Activated naive CD8-positive, alpha-beta T cell treated with anti-CD3 and anti-CD28 coated beads, Interleukin-2, amount 10 ng/mL, durations not matched to agents 7 days and 5 days (primary cell): ENCODE measurements around the gene KIAA1217. TPM values are rescaled to one million over a fixed set of nuclear protein-coding genes. Genes with fewer than 3 reads are reported as not detected.

Experiments
- ATAC-seq: fragments of 150-1000 bp; cut with Tn5 transposase; one replicate; pipeline ENCODE4 v1.10.0; 2021; ENCODE audit warnings: low read depth, moderate library complexity
- POLR2A ChIA-PET: fragments of 350-600 bp; sonication (Branson Sonifier 250); formaldehyde crosslinking; loops from one replicate; lab custom pipeline; 2021; ENCODE audit warnings: antibody characterized with exemption; lab: Charles Lee
- DNase-seq: peaks from one replicate; pipeline ENCODE4 v3.0.0; 2021
- H3K27ac Mint-ChIP-seq: one replicate; pipeline ENCODE4 v1.8.0; 2022; ENCODE audit warnings: mild to moderate bottlenecking, mixed read lengths
- H3K27me3 Mint-ChIP-seq: one replicate; pipeline ENCODE4 v1.8.0; 2022; ENCODE audit warnings: mild to moderate bottlenecking, moderate library complexity, mixed read lengths
- H3K36me3 Mint-ChIP-seq: one replicate; pipeline ENCODE4 v1.8.0; 2021; ENCODE audit warnings: mild to moderate bottlenecking, mixed read lengths
- H3K4me1 Mint-ChIP-seq: one replicate; pipeline ENCODE4 v1.8.0; 2021; ENCODE audit warnings: mixed read lengths
- H3K4me3 Mint-ChIP-seq: one replicate; pipeline ENCODE4 v1.8.0; 2022; ENCODE audit warnings: mild to moderate bottlenecking, moderate library complexity, mixed read lengths
- H3K9me3 Mint-ChIP-seq: one replicate; pipeline ENCODE4 v1.8.0; 2021; ENCODE audit warnings: mixed read lengths
- total RNA-seq, 2 experiments: library from RNA; stranded (reverse); gene quantifications; one replicate each; pipeline ENCODE4 v1.2.3, GENCODE V29; 2021

KIAA1217 gene
- total RNA-seq, 2 experiments from 2014 or later = 0.06 TPM; not detected in 1

GRCh38 chr10:24214762-24215161 is 5.8 kb downstream of the KIAA1217 start:
- H3K27ac Mint-ChIP-seq = no peak overlapping the region
- no peak for ATAC-seq
- H3K4me3 Mint-ChIP-seq = no peak overlapping the region
- H3K27me3 Mint-ChIP-seq = no peaks in the 10 kb centered on the region
- H3K4me1 Mint-ChIP-seq = peaks cover 3% of the 10 kb centered on the region
- no peak for DNase-seq
- peaks cover 1% of the 10 kb centered on the region for H3K9me3 Mint-ChIP-seq
- POLR2A ChIA-PET = no interaction called here
- no peaks in the 10 kb centered on the region for H3K36me3 Mint-ChIP-seq

DNA sequence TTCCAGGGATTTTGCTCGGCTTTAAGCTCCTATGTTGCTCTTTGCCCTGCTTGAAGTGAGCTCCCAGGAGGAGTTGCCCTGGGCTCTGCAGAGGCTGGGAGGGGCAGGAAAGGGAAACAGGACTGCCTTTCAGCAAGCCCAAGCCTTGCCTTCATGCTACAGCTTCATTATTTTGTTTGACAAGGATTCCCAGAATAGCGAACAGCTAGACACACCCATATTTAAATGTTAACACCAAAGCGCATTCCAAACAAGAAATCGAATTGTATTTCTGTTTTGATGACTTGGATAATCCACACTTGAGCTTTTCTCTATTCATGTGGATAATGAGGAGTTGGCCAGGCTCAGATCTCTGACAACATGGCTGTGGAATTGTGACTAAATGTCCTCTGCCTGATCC is 6.3 kb downstream of the KIAA1217 start:
- Mint-ChIP-seq H3K36me3 (no peaks in the 10 kb centered on the region), H3K4me3 (no peak overlapping the region), H3K27ac (no peak overlapping the region), H3K27me3 (no peaks in the 10 kb centered on the region), H3K9me3 (peaks cover 1% of the 10 kb centered on the region), H3K4me1 (no peaks in the 10 kb centered on the region)
- ATAC-seq = no peak
- no peak for DNase-seq
- POLR2A ChIA-PET = no interaction called here

GRCh38 chr10:24215603-24216002 is 6.7 kb downstream of the KIAA1217 start:
- Mint-ChIP-seq H3K27me3 (no peaks in the 10 kb centered on the region), H3K9me3 (peaks cover 1% of the 10 kb centered on the region), H3K4me1 (no peaks in the 10 kb centered on the region), H3K27ac (no peak overlapping the region), H3K36me3 (no peaks in the 10 kb centered on the region), H3K4me3 (no peak overlapping the region)
- ATAC-seq (no peak), DNase-seq (no peak)
- POLR2A ChIA-PET = no interaction called here

- Mint-ChIP-seq H3K4me1 (no peaks in the 10 kb centered on the region), H3K27ac (no peak overlapping the region), H3K9me3 (no peaks in the 10 kb centered on the region), H3K36me3 (no peaks in the 10 kb centered on the region), H3K4me3 (no peak overlapping the region), H3K27me3 (no peaks in the 10 kb centered on the region)
- POLR2A ChIA-PET = no interaction called here
- no peak for DNase-seq
- ATAC-seq = no peak
Observed at GRCh38 chr10:24219963-24220362, 11.0 kb downstream of the KIAA1217 start.

GRCh38 chr10:24223341-24223740 is 14.4 kb downstream of the KIAA1217 start:
- Mint-ChIP-seq H3K4me1 (no peaks in the 10 kb centered on the region), H3K4me3 (no peak overlapping the region), H3K36me3 (no peaks in the 10 kb centered on the region), H3K9me3 (no peaks in the 10 kb centered on the region), H3K27ac (no peak overlapping the region), H3K27me3 (no peaks in the 10 kb centered on the region)
- ATAC-seq = no peak
- DNase-seq = no peak
- POLR2A ChIA-PET = no interaction called here

DNA sequence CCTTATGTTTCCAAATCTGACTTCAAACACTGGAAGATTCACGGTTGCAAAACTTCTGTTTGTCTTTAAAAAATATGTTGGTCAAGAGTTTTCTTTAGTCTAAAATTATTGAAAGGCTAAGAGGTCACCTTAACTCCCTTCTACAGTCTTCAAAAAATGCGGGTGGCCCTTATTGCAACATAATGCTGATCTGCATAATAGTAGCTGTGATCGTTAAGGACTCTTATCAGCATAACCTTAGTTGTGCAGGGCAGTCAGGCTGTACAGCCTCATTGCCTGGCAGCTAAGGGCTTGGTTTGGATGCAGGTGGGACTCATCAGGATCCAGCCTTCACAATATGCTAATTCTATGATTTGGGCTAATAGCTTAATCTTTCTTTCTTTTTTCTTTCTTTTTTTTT is 15.0 kb downstream of the KIAA1217 start:
- DNase-seq (no peak), ATAC-seq (no peak)
- Mint-ChIP-seq H3K4me3 (no peak overlapping the region), H3K27ac (no peak overlapping the region), H3K36me3 (no peaks in the 10 kb centered on the region), H3K9me3 (no peaks in the 10 kb centered on the region), H3K4me1 (no peaks in the 10 kb centered on the region), H3K27me3 (no peaks in the 10 kb centered on the region)
- POLR2A ChIA-PET = no interaction called here

DNA sequence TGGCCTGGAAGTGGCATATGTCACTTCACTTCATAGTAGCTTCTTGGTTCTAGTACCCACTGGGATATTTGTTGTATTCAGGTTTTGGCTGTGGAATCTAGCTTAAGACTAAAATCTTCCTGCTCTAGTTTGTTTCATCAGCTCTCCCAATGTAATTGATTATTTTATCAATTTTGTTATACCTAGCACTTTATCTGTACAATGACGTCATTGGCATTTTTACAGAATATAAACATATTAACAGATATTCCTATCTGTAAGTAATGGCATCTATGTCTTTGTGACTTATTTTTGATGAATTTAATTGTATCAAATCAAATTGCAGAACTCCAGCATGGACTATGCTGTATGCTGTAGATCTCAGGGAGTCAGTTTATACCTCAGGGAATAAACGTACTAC is 19.7 kb downstream of the KIAA1217 start:
- H3K27me3 Mint-ChIP-seq = no peaks in the 10 kb centered on the region
- H3K4me3 Mint-ChIP-seq = no peak overlapping the region
- POLR2A ChIA-PET = no interaction called here
- DNase-seq = no peak
- no peak overlapping the region for H3K27ac Mint-ChIP-seq
- ATAC-seq = no peak
- H3K9me3 Mint-ChIP-seq = no peaks in the 10 kb centered on the region
- no peaks in the 10 kb centered on the region for H3K4me1 Mint-ChIP-seq
- H3K36me3 Mint-ChIP-seq = no peaks in the 10 kb centered on the region

DNA sequence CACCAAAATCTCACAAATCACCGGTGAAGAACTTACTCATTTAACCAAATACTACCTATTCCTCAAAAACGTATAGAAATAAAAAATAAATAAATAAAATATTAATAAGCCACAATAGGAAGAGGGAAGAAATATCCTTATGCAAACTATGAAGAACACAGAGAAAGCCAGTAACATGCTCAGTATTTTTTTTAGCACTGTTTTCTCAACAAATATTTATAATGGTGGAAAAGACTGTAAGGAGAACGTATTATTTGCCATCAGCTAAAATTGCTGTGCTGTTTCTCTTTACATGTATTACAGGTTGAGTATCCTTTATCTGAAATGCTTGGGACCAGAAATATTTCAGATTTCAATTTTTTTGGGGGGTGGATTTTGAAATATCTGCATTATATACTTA is 21.0 kb downstream of the KIAA1217 start:
- no peak for DNase-seq
- Mint-ChIP-seq H3K27ac (no peak overlapping the region), H3K4me3 (no peak overlapping the region), H3K4me1 (no peaks in the 10 kb centered on the region), H3K9me3 (no peaks in the 10 kb centered on the region), H3K36me3 (no peaks in the 10 kb centered on the region), H3K27me3 (no peaks in the 10 kb centered on the region)
- POLR2A ChIA-PET = no interaction called here
- ATAC-seq = no peak

GRCh38 chr10:24231200-24231599 is 22.3 kb downstream of the KIAA1217 start:
- no peak overlapping the region for H3K27ac Mint-ChIP-seq
- no peak for DNase-seq
- no peaks in the 10 kb centered on the region for H3K27me3 Mint-ChIP-seq
- H3K4me3 Mint-ChIP-seq = no peak overlapping the region
- ATAC-seq = no peak
- H3K4me1 Mint-ChIP-seq = no peaks in the 10 kb centered on the region
- POLR2A ChIA-PET = no interaction called here
- H3K9me3 Mint-ChIP-seq = no peaks in the 10 kb centered on the region
- H3K36me3 Mint-ChIP-seq = no peaks in the 10 kb centered on the region

GRCh38 chr10:24234784-24235183 is 25.8 kb downstream of the KIAA1217 start:
- H3K27ac Mint-ChIP-seq = no peak overlapping the region
- H3K4me1 Mint-ChIP-seq = no peaks in the 10 kb centered on the region
- peaks cover 9% of the 10 kb centered on the region for H3K27me3 Mint-ChIP-seq
- ATAC-seq = no peak
- H3K9me3 Mint-ChIP-seq = no peaks in the 10 kb centered on the region
- H3K4me3 Mint-ChIP-seq = no peak overlapping the region
- no peak for DNase-seq
- POLR2A ChIA-PET = no interaction called here
- no peaks in the 10 kb centered on the region for H3K36me3 Mint-ChIP-seq

GRCh38 chr10:24235471-24235870 is 26.5 kb downstream of the KIAA1217 start:
- Mint-ChIP-seq H3K4me1 (no peaks in the 10 kb centered on the region), H3K4me3 (no peak overlapping the region), H3K27me3 (peaks cover 11% of the 10 kb centered on the region), H3K27ac (no peak overlapping the region), H3K9me3 (no peaks in the 10 kb centered on the region), H3K36me3 (no peaks in the 10 kb centered on the region)
- POLR2A ChIA-PET = no interaction called here
- ATAC-seq (no peak), DNase-seq (no peak)

- no peak overlapping the region for H3K27ac Mint-ChIP-seq
- no peaks in the 10 kb centered on the region for H3K4me1 Mint-ChIP-seq
- H3K4me3 Mint-ChIP-seq = no peak overlapping the region
- H3K9me3 Mint-ChIP-seq = no peaks in the 10 kb centered on the region
- POLR2A ChIA-PET = no interaction called here
- ATAC-seq (no peak), DNase-seq (no peak)
- no peaks in the 10 kb centered on the region for H3K36me3 Mint-ChIP-seq
- H3K27me3 Mint-ChIP-seq = peaks cover 11% of the 10 kb centered on the region
Observed at GRCh38 chr10:24237801-24238395, 29.0 kb downstream of the KIAA1217 start.

- POLR2A ChIA-PET = no interaction called here
- ATAC-seq (no peak), DNase-seq (no peak)
- H3K4me3 Mint-ChIP-seq = no peak overlapping the region
- H3K9me3 Mint-ChIP-seq = no peaks in the 10 kb centered on the region
- peaks cover 11% of the 10 kb centered on the region for H3K27me3 Mint-ChIP-seq
- H3K4me1 Mint-ChIP-seq = no peaks in the 10 kb centered on the region
- H3K27ac Mint-ChIP-seq = no peak overlapping the region
- H3K36me3 Mint-ChIP-seq = no peaks in the 10 kb centered on the region
Observed at GRCh38 chr10:24238519-24239247, 29.7 kb downstream of the KIAA1217 start.

- H3K9me3 Mint-ChIP-seq = no peaks in the 10 kb centered on the region
- ATAC-seq = no peak
- POLR2A ChIA-PET = no interaction called here
- peaks cover 11% of the 10 kb centered on the region for H3K27me3 Mint-ChIP-seq
- H3K27ac Mint-ChIP-seq = no peak overlapping the region
- H3K4me3 Mint-ChIP-seq = no peak overlapping the region
- DNase-seq = no peak
- H3K4me1 Mint-ChIP-seq = no peaks in the 10 kb centered on the region
- H3K36me3 Mint-ChIP-seq = no peaks in the 10 kb centered on the region
Observed at GRCh38 chr10:24239289-24240040, 30.5 kb downstream of the KIAA1217 start.
